ENCODE data around the gene CCDC186. TPM values are rescaled to one million over a fixed set of nuclear protein-coding genes. Genes with fewer than 3 reads are reported as not detected.

CCDC186 gene
- total RNA-seq, 6 donors from 2014 or later = 21.4 to 90.0 (median 30.9) TPM

DNA sequence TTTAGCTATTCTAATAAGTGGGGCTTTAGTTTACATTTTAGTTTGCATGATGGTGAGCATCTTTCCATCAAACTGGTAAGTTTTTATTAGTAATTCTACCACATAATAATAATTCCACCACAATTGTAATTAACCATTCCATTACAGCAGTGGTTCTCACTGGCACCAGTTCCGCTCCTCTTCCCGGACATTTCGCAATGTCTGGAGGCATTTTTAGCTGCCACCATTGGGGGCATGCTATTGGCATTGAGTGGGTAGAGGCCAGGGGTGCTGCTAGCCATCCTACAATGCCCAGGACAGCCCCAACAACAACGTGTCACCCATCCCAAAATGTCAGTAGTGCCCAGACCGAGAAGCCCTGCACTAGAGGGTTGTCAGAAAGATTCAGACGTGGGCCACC is 98.9 kb downstream of the CCDC186 start:
- no peaks in the 10 kb centered on the region for H3K36me3 ChIP-seq

DNA sequence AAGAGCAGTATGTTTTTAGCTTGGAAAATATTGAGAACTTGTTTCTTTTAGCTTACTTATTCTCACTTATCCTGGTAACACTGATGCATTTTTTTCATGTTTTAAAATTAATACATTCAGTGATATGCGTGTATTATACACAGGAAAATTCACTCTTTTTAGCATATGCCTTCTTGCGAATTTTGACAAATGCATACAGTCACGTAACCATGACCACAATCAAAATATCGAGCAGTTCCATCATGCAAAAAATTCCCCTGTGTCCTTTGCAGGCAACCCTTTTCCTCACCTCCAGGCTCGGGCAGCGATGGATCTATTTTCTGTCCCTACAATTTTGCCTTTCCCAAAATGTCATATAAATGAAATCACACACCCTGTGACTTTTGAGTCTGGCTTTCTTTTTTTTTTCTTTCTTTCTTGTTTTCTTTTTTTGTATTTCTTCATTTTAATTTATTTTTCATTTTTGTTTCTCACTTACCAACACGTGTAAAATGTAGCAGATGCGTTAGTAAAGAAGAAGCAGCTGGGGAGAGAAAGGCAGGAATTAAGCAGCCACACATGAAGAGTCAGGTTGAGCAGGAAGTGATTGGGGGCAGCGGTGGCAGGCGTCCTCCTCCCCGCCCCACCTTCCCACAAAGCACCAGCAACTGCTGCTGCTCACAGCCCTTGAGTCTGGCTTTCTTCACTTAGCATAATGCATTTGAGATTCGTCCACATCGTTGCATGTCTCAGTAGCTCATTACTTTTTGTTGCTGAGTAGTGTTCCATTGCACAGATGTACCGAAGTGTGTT is 100.4 kb downstream of the CCDC186 start:
- Histone ChIP-seq H3K36me3 (no peaks in the 10 kb centered on the region), H3K4me3 (no peak overlapping the region), H3K4me1 (peaks cover 0 to 2% (median 0%) of the 10 kb centered on the region in 4 donors), H3K27me3 (no peaks in the 10 kb centered on the region), H3K9me3 (no peaks in the 10 kb centered on the region), H3K27ac (no peak overlapping the region)
- TF ChIP-seq EP300 (IDR thresholded peaks at IDR 0.05) (no peak), POLR2A (IDR thresholded peaks at IDR 0.05) (no peak), POLR2AphosphoS5 (IDR thresholded peaks at IDR 0.05) (no peak)
- TF ChIP-seq, protein P1, sequence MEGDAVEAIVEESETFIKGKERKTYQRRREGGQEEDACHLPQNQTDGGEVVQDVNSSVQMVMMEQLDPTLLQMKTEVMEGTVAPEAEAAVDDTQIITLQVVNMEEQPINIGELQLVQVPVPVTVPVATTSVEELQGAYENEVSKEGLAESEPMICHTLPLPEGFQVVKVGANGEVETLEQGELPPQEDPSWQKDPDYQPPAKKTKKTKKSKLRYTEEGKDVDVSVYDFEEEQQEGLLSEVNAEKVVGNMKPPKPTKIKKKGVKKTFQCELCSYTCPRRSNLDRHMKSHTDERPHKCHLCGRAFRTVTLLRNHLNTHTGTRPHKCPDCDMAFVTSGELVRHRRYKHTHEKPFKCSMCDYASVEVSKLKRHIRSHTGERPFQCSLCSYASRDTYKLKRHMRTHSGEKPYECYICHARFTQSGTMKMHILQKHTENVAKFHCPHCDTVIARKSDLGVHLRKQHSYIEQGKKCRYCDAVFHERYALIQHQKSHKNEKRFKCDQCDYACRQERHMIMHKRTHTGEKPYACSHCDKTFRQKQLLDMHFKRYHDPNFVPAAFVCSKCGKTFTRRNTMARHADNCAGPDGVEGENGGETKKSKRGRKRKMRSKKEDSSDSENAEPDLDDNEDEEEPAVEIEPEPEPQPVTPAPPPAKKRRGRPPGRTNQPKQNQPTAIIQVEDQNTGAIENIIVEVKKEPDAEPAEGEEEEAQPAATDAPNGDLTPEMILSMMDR (IDR thresholded peaks at IDR 0.05) = no peak
- WGBS, 2 donors = 62 to 72% methylated on average over 14 of the region's 14 CpGs
- ATAC-seq (ENCODE audit: low FRiP score in 2 of 2) = no peak
- peak in 1 of 2 donors; percentile 42 for DNase-seq

More for the DNA sequence above, 98.9 kb downstream of the CCDC186 start:
- Histone ChIP-seq H3K4me1 (no peaks in the 10 kb centered on the region), H3K9me3 (no peaks in the 10 kb centered on the region), H3K4me3 (no peak overlapping the region), H3K27ac (no peak overlapping the region), H3K27me3 (no peaks in the 10 kb centered on the region)
- TF ChIP-seq EP300 (IDR thresholded peaks at IDR 0.05) (no peak), POLR2AphosphoS5 (IDR thresholded peaks at IDR 0.05) (no peak), POLR2A (IDR thresholded peaks at IDR 0.05) (no peak)
- TF ChIP-seq, protein P1 (IDR thresholded peaks at IDR 0.05) = no peak
- ATAC-seq (ENCODE audit: low FRiP score in 2 of 2) = no peak
- 83 to 84% methylated on average over 6 of the region's 6 CpGs for WGBS, 2 donors
- DNase-seq = no peak

DNA sequence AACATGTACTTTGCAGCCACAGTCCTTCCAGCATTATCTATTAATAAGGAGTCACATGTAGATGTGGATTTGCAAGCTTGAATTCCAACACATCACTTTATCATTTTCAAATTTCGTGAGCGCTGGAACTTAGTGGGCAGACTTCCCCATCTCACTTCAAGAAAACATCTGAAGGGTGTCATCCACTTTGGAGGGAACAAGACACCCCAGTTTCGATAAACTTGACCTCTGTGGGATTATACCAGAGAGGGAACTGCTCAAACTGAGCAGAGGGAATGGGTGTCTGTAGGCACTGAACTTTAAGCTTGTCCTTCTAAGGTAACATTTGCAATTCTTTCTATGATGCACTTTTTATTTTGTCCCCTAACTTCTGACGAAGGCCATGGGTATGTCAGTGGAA is 102.8 kb downstream of the CCDC186 start:
- DNase-seq (no peak), ATAC-seq (ENCODE audit: low FRiP score in 2 of 2) (no peak)
- TF ChIP-seq, protein P1 (IDR thresholded peaks at IDR 0.05) = no peak
- TF ChIP-seq POLR2AphosphoS5 (IDR thresholded peaks at IDR 0.05) = no peak
- TF ChIP-seq EP300 (IDR thresholded peaks at IDR 0.05) = no peak
- TF ChIP-seq POLR2A (IDR thresholded peaks at IDR 0.05) = no peak
- no peaks in the 10 kb centered on the region for H3K9me3 ChIP-seq
- WGBS, 2 donors = 80 to 84% methylated on average over 4 of the region's 4 CpGs
- H3K4me1 ChIP-seq = peaks cover 0 to 18% (median 5%) of the 10 kb centered on the region in 4 donors
- no peak overlapping the region for H3K27ac ChIP-seq
- H3K27me3 ChIP-seq = no peaks in the 10 kb centered on the region
- no peak overlapping the region for H3K4me3 ChIP-seq
- H3K36me3 ChIP-seq = no peaks in the 10 kb centered on the region

Small RNAs within 50 kb of the gene (small RNA-seq; reads per million reads assigned to genes)
- gene RF02277 = 0 reads per million in 4 donors
- 0 reads per million in 4 donors for gene RNU6-709P

Other genes with a start within 250 kb of the CCDC186 start
- gene ADRB1, start 130.3 kb downstream of the CCDC186 start, total RNA-seq = 10 to 100 TPM; 18.9 to 37.2 (median 26.8) TPM
- gene TDRD1, start 5.2 kb upstream of the CCDC186 start, total RNA-seq = under 1 TPM in 4 of 6 donors, not detected in 2; 0.10 to 0.17 (median 0.14) TPM
- 10 to 100 TPM in 4 of 6 donors, 1 to 10 TPM in 2; 8.3 to 17.8 (median 12.4) TPM for gene VWA2, start 65.1 kb upstream of the CCDC186 start, total RNA-seq
- 1 to 10 TPM; 2.3 to 9.6 (median 3.4) TPM for gene AFAP1L2, start 230.3 kb upstream of the CCDC186 start, total RNA-seq

All from upper lobe of left lung (tissue), 6 donors.